ENCODE data around the gene PAEP. TPM values are rescaled to one million over a fixed set of nuclear protein-coding genes. Genes with fewer than 3 reads are reported as not detected.
A peak's percentile ranks its signal among the peaks of the same experiment; 100 is the strongest.

Gene PAEP
- total and polyA plus RNA-seq, 5 experiments from 2014 or later: not detected

GRCh38 chr9:135604437-135605237 lies 43.1 kb downstream of the PAEP start:
- ATAC-seq: no peak
- Mint-ChIP-seq H3K4me3 (no peak overlapping the region), H3K4me1 (peaks cover 0 to 1% (median 0%) of the 10 kb centered on the region in 4 donors), H3K36me3 (no peaks in the 10 kb centered on the region), H3K27me3 (peaks cover 2 to 11% (median 7%) of the 10 kb centered on the region in 5 donors), H3K27ac (no peak overlapping the region), H3K9me3 (peaks cover 0 to 2% (median 0%) of the 10 kb centered on the region in 9 donors)
- DNase-seq: peak in 2 of 10 donors; percentile 15 to 63
- POLR2A ChIA-PET: no interaction called here

GRCh38 chr9:135605238-135605781 lies 43.8 kb downstream of the PAEP start:
- ATAC-seq (no peak), DNase-seq (peak in 2 of 10 donors; percentile 15 to 48)
- Mint-ChIP-seq H3K9me3 (peaks cover 0 to 2% (median 0%) of the 10 kb centered on the region in 9 donors), H3K27me3 (peaks cover 2 to 12% (median 6%) of the 10 kb centered on the region in 5 donors), H3K27ac (no peak overlapping the region), H3K36me3 (no peaks in the 10 kb centered on the region), H3K4me1 (peaks cover 0 to 1% (median 0%) of the 10 kb centered on the region in 4 donors), H3K4me3 (no peak overlapping the region)
- POLR2A ChIA-PET: no interaction called here

GRCh38 chr9:135606885-135607259 lies 45.3 kb downstream of the PAEP start:
- ATAC-seq: no peak
- H3K27me3 Mint-ChIP-seq: peaks cover 2 to 11% (median 4%) of the 10 kb centered on the region in 5 donors
- H3K36me3 Mint-ChIP-seq: no peaks in the 10 kb centered on the region
- H3K4me3 Mint-ChIP-seq: no peak overlapping the region
- H3K27ac Mint-ChIP-seq: no peak overlapping the region
- DNase-seq: no peak
- peaks cover 0 to 3% (median 0%) of the 10 kb centered on the region in 9 donors for H3K9me3 Mint-ChIP-seq
- peaks cover 0 to 3% (median 0%) of the 10 kb centered on the region in 4 donors for H3K4me1 Mint-ChIP-seq
- POLR2A ChIA-PET: no interaction called here

- H3K4me3 Mint-ChIP-seq: no peak overlapping the region
- peaks cover 0 to 5% (median 0%) of the 10 kb centered on the region in 4 donors for H3K4me1 Mint-ChIP-seq
- POLR2A ChIA-PET: no interaction called here
- no peaks in the 10 kb centered on the region for H3K36me3 Mint-ChIP-seq
- peaks cover 0 to 4% (median 0%) of the 10 kb centered on the region in 9 donors for H3K9me3 Mint-ChIP-seq
- peaks cover 3 to 15% (median 8%) of the 10 kb centered on the region in 5 donors for H3K27me3 Mint-ChIP-seq
- H3K27ac Mint-ChIP-seq: no peak overlapping the region
- peak in 2 of 10 donors; percentile 16 to 58 for DNase-seq
- ATAC-seq: no peak
Measured at GRCh38 chr9:135607401-135608293, 46.1 kb downstream of the PAEP start.

GRCh38 chr9:135608294-135608998 lies 46.9 kb downstream of the PAEP start:
- ATAC-seq (no peak), DNase-seq (peak in 1 of 10 donors; percentile 45)
- H3K27me3 Mint-ChIP-seq: peaks cover 3 to 15% (median 12%) of the 10 kb centered on the region in 5 donors
- peaks cover 0 to 4% (median 0%) of the 10 kb centered on the region in 9 donors for H3K9me3 Mint-ChIP-seq
- H3K36me3 Mint-ChIP-seq: no peaks in the 10 kb centered on the region
- peaks cover 0 to 5% (median 0%) of the 10 kb centered on the region in 4 donors for H3K4me1 Mint-ChIP-seq
- no peak overlapping the region for H3K27ac Mint-ChIP-seq
- H3K4me3 Mint-ChIP-seq: no peak overlapping the region
- POLR2A ChIA-PET: no interaction called here

GRCh38 chr9:135608999-135609317 lies 47.4 kb downstream of the PAEP start:
- Mint-ChIP-seq H3K27me3 (peaks cover 3 to 17% (median 9%) of the 10 kb centered on the region in 5 donors), H3K36me3 (no peaks in the 10 kb centered on the region), H3K9me3 (peaks cover 0 to 4% (median 0%) of the 10 kb centered on the region in 9 donors), H3K4me1 (peaks cover 0 to 5% (median 0%) of the 10 kb centered on the region in 4 donors), H3K27ac (no peak overlapping the region), H3K4me3 (no peak overlapping the region)
- DNase-seq: peak in 1 of 10 donors; percentile 44
- no peak for ATAC-seq
- POLR2A ChIA-PET: no interaction called here

GRCh38 chr9:135609366-135609955 lies 47.9 kb downstream of the PAEP start:
- Mint-ChIP-seq H3K27ac (no peak overlapping the region), H3K36me3 (no peaks in the 10 kb centered on the region), H3K4me1 (peaks cover 0 to 5% (median 0%) of the 10 kb centered on the region in 4 donors), H3K27me3 (peaks cover 3 to 17% (median 9%) of the 10 kb centered on the region in 5 donors), H3K4me3 (no peak overlapping the region), H3K9me3 (peaks cover 0 to 4% (median 0%) of the 10 kb centered on the region in 9 donors)
- POLR2A ChIA-PET: no interaction called here
- peak in 1 of 10 donors; percentile 30 for DNase-seq
- no peak for ATAC-seq

GRCh38 chr9:135610290-135611141 lies 49.0 kb downstream of the PAEP start:
- Mint-ChIP-seq H3K27ac (no peak overlapping the region), H3K4me3 (no peak overlapping the region), H3K4me1 (peaks cover 0 to 5% (median 0%) of the 10 kb centered on the region in 4 donors), H3K9me3 (peaks cover 0 to 4% (median 0%) of the 10 kb centered on the region in 9 donors), H3K27me3 (peaks cover 3 to 20% (median 11%) of the 10 kb centered on the region in 5 donors), H3K36me3 (no peaks in the 10 kb centered on the region)
- DNase-seq: peak in 1 of 10 donors; percentile 44
- ATAC-seq: no peak
- POLR2A ChIA-PET: no interaction called here

- H3K4me1 Mint-ChIP-seq: peaks cover 0 to 5% (median 0%) of the 10 kb centered on the region in 4 donors
- H3K4me3 Mint-ChIP-seq: no peak overlapping the region
- POLR2A ChIA-PET: no interaction called here
- ATAC-seq (no peak), DNase-seq (peak in 1 of 10 donors; percentile 26)
- no peak overlapping the region for H3K27ac Mint-ChIP-seq
- peaks cover 0 to 4% (median 0%) of the 10 kb centered on the region in 9 donors for H3K9me3 Mint-ChIP-seq
- H3K27me3 Mint-ChIP-seq: peaks cover 3 to 20% (median 18%) of the 10 kb centered on the region in 5 donors
- no peaks in the 10 kb centered on the region for H3K36me3 Mint-ChIP-seq
Measured at GRCh38 chr9:135611142-135611874, 49.8 kb downstream of the PAEP start.

- Mint-ChIP-seq H3K36me3 (no peaks in the 10 kb centered on the region), H3K27ac (peak overlapping the region in 1 of 10 donors; percentile 41), H3K9me3 (peaks cover 0 to 4% (median 0%) of the 10 kb centered on the region in 9 donors), H3K4me3 (no peak overlapping the region), H3K4me1 (peaks cover 0 to 5% (median 0%) of the 10 kb centered on the region in 4 donors), H3K27me3 (peaks cover 3 to 21% (median 18%) of the 10 kb centered on the region in 5 donors)
- POLR2A ChIA-PET: no interaction called here
- DNase-seq (no peak), ATAC-seq (no peak)
Measured at GRCh38 chr9:135611875-135612209, 50.3 kb downstream of the PAEP start.

- no peak overlapping the region for H3K4me3 Mint-ChIP-seq
- POLR2A ChIA-PET: no interaction called here
- peaks cover 0 to 5% (median 0%) of the 10 kb centered on the region in 4 donors for H3K4me1 Mint-ChIP-seq
- peak overlapping the region in 1 of 10 donors; percentile 41 for H3K27ac Mint-ChIP-seq
- ATAC-seq (no peak), DNase-seq (no peak)
- H3K36me3 Mint-ChIP-seq: no peaks in the 10 kb centered on the region
- peaks cover 0 to 4% (median 0%) of the 10 kb centered on the region in 9 donors for H3K9me3 Mint-ChIP-seq
- peaks cover 3 to 21% (median 18%) of the 10 kb centered on the region in 5 donors for H3K27me3 Mint-ChIP-seq
Measured at GRCh38 chr9:135612437-135612836, 50.9 kb downstream of the PAEP start.
